B cell (primary cell): ENCODE data around the gene RABEP1.

Experiments used
- CTCF ChIP-seq: fragments of 200-600 bp; IDR thresholded peaks from one replicate; pipeline ENCODE4 v1.8.0; 2022; ENCODE audit warnings: antibody characterized with exemption, mild to moderate bottlenecking
- EZH2 ChIP-seq: IDR thresholded peaks from 2 replicates; pipeline ENCODE4 v1.6.1; 2012; ENCODE audit warnings: borderline replicate concordance, low read depth, mild to moderate bottlenecking, moderate library complexity, low read length; ENCODE audit not compliant: insufficient read depth, poor library complexity, severe bottlenecking

GRCh38 chr17:5364156-5364555, 82.1 kb downstream of the RABEP1 start:
- TF ChIP-seq CTCF (no peak), EZH2 (no peak)
